Smooth muscle cell (in vitro differentiated cells): ENCODE results near the gene ARRDC4. TPM values are rescaled to one million over a fixed set of nuclear protein-coding genes. Genes with fewer than 3 reads are reported as not detected.
A peak's percentile ranks its signal among the peaks of the same experiment; 100 is the strongest.
"Not testable (repeated sequence)": the region's sequence is repeated elsewhere in the genome, so short reads cannot be mapped to it uniquely, and the experiment has no call there.

Experiments
- DNase-seq: peaks from one replicate; lab custom pipeline; 2025; ENCODE audit not compliant: unreplicated experiment; lab: John Stamatoyannopoulos, UW
- H2AFZ ChIP-seq: fragments of 200-600 bp; sonication (generic); 2 replicates; pipeline ENCODE4 v1.6.0; 2016; ENCODE audit warnings: antibody characterized with exemption, low read depth, mild to moderate bottlenecking
- H3F3A ChIP-seq: fragments of 200-600 bp; sonication (generic); 2 replicates; pipeline ENCODE4 v1.6.0; 2017; ENCODE audit warnings: antibody characterized with exemption, low read depth
- H3K27ac ChIP-seq: fragments of 200-600 bp; sonication (generic); 2 replicates; pipeline ENCODE4 v1.5.1; 2016; ENCODE audit warnings: low read depth, mild to moderate bottlenecking
- H3K27me3 ChIP-seq: fragments of 200-600 bp; sonication (generic); 2 replicates; pipeline ENCODE4 v1.6.1; 2016; ENCODE audit warnings: low read depth, mild to moderate bottlenecking
- H3K36me3 ChIP-seq: fragments of 200-600 bp; sonication (generic); 2 replicates; pipeline ENCODE4 v1.5.1; 2016; ENCODE audit warnings: low read depth
- H3K4me1 ChIP-seq: fragments of 200-600 bp; sonication (generic); 2 replicates; pipeline ENCODE4 v1.5.1; 2016; ENCODE audit warnings: low read depth
- H3K4me2 ChIP-seq: fragments of 200-600 bp; sonication (generic); 2 replicates; pipeline ENCODE4 v1.6.0; 2016; ENCODE audit warnings: mild to moderate bottlenecking
- H3K4me3 ChIP-seq: fragments of 200-600 bp; sonication (generic); 2 replicates; pipeline ENCODE4 v1.5.1; 2016; ENCODE audit warnings: mild to moderate bottlenecking
- H3K79me2 ChIP-seq: fragments of 200-600 bp; sonication (generic); 2 replicates; pipeline ENCODE4 v1.6.0; 2016; ENCODE audit warnings: low read depth, mild to moderate bottlenecking
- H3K9ac ChIP-seq: fragments of 200-600 bp; sonication (generic); 2 replicates; pipeline ENCODE4 v1.6.0; 2016; ENCODE audit warnings: low read depth
- H3K9me3 ChIP-seq: fragments of 200-600 bp; sonication (generic); replicated peaks from 2 replicates; pipeline ENCODE4 v1.5.1; 2016; ENCODE audit warnings: low read depth
- H4K20me1 ChIP-seq: fragments of 200-600 bp; sonication (generic); 2 replicates; pipeline ENCODE4 v1.6.0; 2016; ENCODE audit warnings: low read depth
- CTCF ChIP-seq: fragments of 200-600 bp; sonication (generic); IDR thresholded peaks from 2 replicates; pipeline ENCODE4 v1.5.1; 2017; ENCODE audit warnings: borderline replicate concordance, mild to moderate bottlenecking, antibody characterized with exemption; ENCODE audit not compliant: insufficient read depth, poor library complexity, severe bottlenecking
- WGBS: methylation state at CpG from one replicate; pipeline ENCODE4 v1.1.7; 2016; ENCODE audit warnings: low lambda C conversion rate; 5-methylcytosine and 5-hydroxymethylcytosine counted together
- polyA plus RNA-seq: library from polyadenylated mRNA; unstranded; fragments of >200 nt; fragmentation: Nextera tagmentation; extraction: Ambion mirVana; gene quantifications from 2 replicates; pipeline ENCODE4 v1.2.1, GENCODE V29; 2016
- total RNA-seq: library from RNA; depleted of rRNA; stranded (reverse); fragments of >200 nt; gene quantifications from 2 replicates; pipeline ENCODE4 v1.2.3, GENCODE V29; 2014

The ARRDC4 gene
- total and polyA plus RNA-seq, 2 experiments from 2014 or later, result 26.9 to 114 TPM

- no peaks in the 10 kb centered on the region for H3K36me3 ChIP-seq
- no peak for DNase-seq
- H2AFZ ChIP-seq, result no peak overlapping the region
- H3K79me2 ChIP-seq, result no peaks in the 10 kb centered on the region
- H3K4me1 ChIP-seq, result no peaks in the 10 kb centered on the region
- no peaks in the 10 kb centered on the region for H3K27me3 ChIP-seq
- H3K4me3 ChIP-seq, result no peak overlapping the region
- WGBS, result 87% methylated on average over 2 of the region's 2 CpGs
- H3K9ac ChIP-seq, result no peak overlapping the region
- no peak overlapping the region for H3K27ac ChIP-seq
- no peaks in the 10 kb centered on the region for H3K9me3 ChIP-seq
- no peak overlapping the region for H3K4me2 ChIP-seq
- no peak for TF ChIP-seq CTCF
- no peaks in the 10 kb centered on the region for H4K20me1 ChIP-seq
- peaks cover 10% of the 10 kb centered on the region for H3F3A ChIP-seq
These were observed 18.6 kb downstream of the ARRDC4 start for GRCh38 chr15:97979140-97979520.

- H3K27ac ChIP-seq, result no peak overlapping the region
These were observed 20.6 kb downstream of the ARRDC4 start for GRCh38 chr15:97981058-97981457.

GRCh38 chr15:97981758-97982157, 21.3 kb downstream of the ARRDC4 start:
- 95% methylated on average over 1 of the region's 1 CpG for WGBS
- Histone ChIP-seq H3K4me2 (no peak overlapping the region), H3K4me1 (no peaks in the 10 kb centered on the region), H3K79me2 (no peaks in the 10 kb centered on the region), H2AFZ (no peak overlapping the region), H3F3A (peaks cover 4% of the 10 kb centered on the region), H3K9me3 (no peaks in the 10 kb centered on the region), H3K4me3 (no peak overlapping the region), H3K9ac (no peak overlapping the region), H4K20me1 (no peaks in the 10 kb centered on the region), H3K36me3 (no peaks in the 10 kb centered on the region), H3K27ac (no peak overlapping the region), H3K27me3 (no peaks in the 10 kb centered on the region)
- no peak for TF ChIP-seq CTCF
- DNase-seq, result no peak

More at GRCh38 chr15:97981058-97981457, 20.6 kb downstream of the ARRDC4 start:
- H3K4me1 ChIP-seq, result no peaks in the 10 kb centered on the region
- no peak overlapping the region for H3K4me3 ChIP-seq
- H3K79me2 ChIP-seq, result no peaks in the 10 kb centered on the region
- TF ChIP-seq CTCF, result no peak
- H3K27me3 ChIP-seq, result no peaks in the 10 kb centered on the region
- DNase-seq, result no peak
- H3F3A ChIP-seq, result peaks cover 4% of the 10 kb centered on the region
- no peak overlapping the region for H3K9ac ChIP-seq
- no peaks in the 10 kb centered on the region for H3K9me3 ChIP-seq
- H4K20me1 ChIP-seq, result no peaks in the 10 kb centered on the region
- WGBS, result 89% methylated on average over 3 of the region's 3 CpGs
- H2AFZ ChIP-seq, result no peak overlapping the region
- H3K36me3 ChIP-seq, result no peaks in the 10 kb centered on the region
- H3K4me2 ChIP-seq, result no peak overlapping the region

- Histone ChIP-seq H3K27me3 (no peaks in the 10 kb centered on the region), H3K4me1 (no peaks in the 10 kb centered on the region), H3K36me3 (no peaks in the 10 kb centered on the region), H3K4me2 (peak overlapping the region; percentile 9), H3K4me3 (no peak overlapping the region), H2AFZ (no peak overlapping the region), H4K20me1 (no peaks in the 10 kb centered on the region), H3K9ac (no peak overlapping the region), H3K9me3 (no peaks in the 10 kb centered on the region), H3K27ac (peak overlapping the region; percentile 9), H3F3A (peaks cover 4% of the 10 kb centered on the region), H3K79me2 (no peaks in the 10 kb centered on the region)
- TF ChIP-seq CTCF, result no peak
- 7% methylated on average over 1 of the region's 1 CpG for whole genome bisulfite sequencing
- no peak for DNase-seq
These were observed 23.7 kb downstream of the ARRDC4 start for GRCh38 chr15:97984157-97984556.

GRCh38 chr15:97985979-97986378, 25.5 kb downstream of the ARRDC4 start:
- H3K36me3 ChIP-seq, H3K4me3 ChIP-seq, H3K27me3 ChIP-seq, H3F3A ChIP-seq, H3K4me1 ChIP-seq, H3K9me3 ChIP-seq, H3K79me2 ChIP-seq, H2AFZ ChIP-seq, H3K9ac ChIP-seq, H3K4me2 ChIP-seq, H3K27ac ChIP-seq, DNase-seq, H4K20me1 ChIP-seq: not testable (repeated sequence)
- WGBS, result 87% methylated on average over 2 of the region's 2 CpGs
